H1 (cell line): ENCODE data around the gene PPP1R3E. TPM values are rescaled to one million over a fixed set of nuclear protein-coding genes. Genes with fewer than 3 reads are reported as not detected.

ENCODE experiments used
- E2F6 ChIP-seq: IDR thresholded peaks from 2 replicates; pipeline ENCODE4 v1.6.1; 2012; ENCODE audit warnings: inconsistent platforms
- EZH2 ChIP-seq: fragments of 200-600 bp; sonication (generic); IDR thresholded peaks from 2 replicates; pipeline ENCODE4 v1.7.1; 2012; ENCODE audit warnings: low read depth, mild to moderate bottlenecking, moderate library complexity, low read length, inconsistent platforms; ENCODE audit not compliant: severe bottlenecking
- FOSL1 ChIP-seq: IDR thresholded peaks from 2 replicates; pipeline ENCODE4 v1.6.1; 2011; ENCODE audit warnings: mild to moderate bottlenecking, low read depth, low read length, moderate library complexity; ENCODE audit not compliant: insufficient read depth
- GTF2F1 ChIP-seq: IDR thresholded peaks from 2 replicates; pipeline ENCODE4 v1.6.1; 2012; ENCODE audit warnings: low read depth, low read length, improper control_type of control experiment, borderline replicate concordance
- HDAC6 ChIP-seq: IDR thresholded peaks from one replicate; pipeline ENCODE4 v1.7.1; 2012; ENCODE audit warnings: low read depth, mild to moderate bottlenecking, inconsistent platforms, low read length, moderate library complexity
- JUN ChIP-seq: IDR thresholded peaks from 2 replicates; pipeline ENCODE4 v1.6.1; 2011; ENCODE audit warnings: low read depth, mild to moderate bottlenecking, improper control_type of control experiment, low read length
- NRF1 ChIP-seq: IDR thresholded peaks from 2 replicates; pipeline ENCODE4 v1.6.1; 2011; ENCODE audit warnings: mild to moderate bottlenecking, low read depth, low read length, improper control_type of control experiment
- POLR2A ChIP-seq, 2 experiments: IDR thresholded peaks; 1 replicate in 1 of 2; 2 replicates in 1 of 2; pipeline ENCODE4 v1.6.1; 2011; ENCODE audit warnings: low read depth in 2 of 2, low read length in 2 of 2, mild to moderate bottlenecking in 2 of 2; ENCODE audit errors: control extremely low read depth in 1 of 2
- RAD21 ChIP-seq, 2 experiments: IDR thresholded peaks in 1 of 2; conservative IDR thresholded peaks in 1 of 2; 2 replicates each; pipeline ENCODE4 v1.6.1; 2011; ENCODE audit warnings: low read depth in 2 of 2, low read length in 2 of 2, improper control_type of control experiment in 1 of 2, inconsistent platforms in 1 of 2, mild to moderate bottlenecking in 1 of 2, moderate library complexity in 1 of 2
- SP4 ChIP-seq: IDR thresholded peaks from 2 replicates; pipeline ENCODE4 v1.6.1; 2012; ENCODE audit warnings: low read length, inconsistent platforms
- SUZ12 ChIP-seq: fragments of 200-600 bp; sonication (generic); IDR thresholded peaks from 2 replicates; pipeline ENCODE4 v1.6.1; 2012; ENCODE audit warnings: mild to moderate bottlenecking, inconsistent platforms, low read length, moderate library complexity, mixed read lengths
- USF2 ChIP-seq: IDR thresholded peaks from 2 replicates; pipeline ENCODE4 v1.6.1; 2011; ENCODE audit warnings: low read length, improper control_type of control experiment
- polyA plus RNA-seq, 7 experiments: library from polyadenylated mRNA; depleted of rRNA in 3 of 7; stranded (reverse) in 5 of 7; unstranded in 2 of 7; fragments of >200 nt in 5 of 7; fragments of 200-250 nt in 2 of 7; gene quantifications; 1 replicate in 5 of 7; 2 replicates in 1 of 7; 4 replicates in 1 of 7; pipeline versions ENCODE4 v1.2.1 to v1.2.3, GENCODE V29; 2011 to 2013; ENCODE audit warnings: missing spikeins in 2 of 7, mixed read lengths in 2 of 7
- total RNA-seq: library from RNA; stranded (reverse); fragmentation: NEBNext Ultra II Directional; extraction: Animal tissue kit (Norgen Biotek cat#: 25700); gene quantifications from 2 replicates; pipeline ENCODE4 v1.2.1, GENCODE V29; 2021

Gene PPP1R3E
- total and polyA plus RNA-seq, 2 of the 8 experiments (the other 6 are each of a cell fraction or from before 2014, with no cell fraction given): 4.4 to 4.7 TPM

GRCh38 chr14:23286020-23286901, 16.4 kb downstream of the PPP1R3E start, which contains the start of gene HOMEZ (continued):
- TF ChIP-seq USF2: no peak
- no peak for TF ChIP-seq NRF1
- no peak for TF ChIP-seq RAD21 (IDR thresholded peaks at IDR 0.05 in 1 of 2, conservative IDR thresholded peaks at IDR 0.05 in 1 of 2; ENCODE audit: low read depth in 2 of 2, low read length in 2 of 2)
- TF ChIP-seq POLR2A (IDR thresholded peaks at IDR 0.05; ENCODE audit: control extremely low read depth in 1 of 2, low read depth in 2 of 2, low read length in 2 of 2): peak in 1 of 2 experiments; percentile 50; a peak in 1 of 3 replicates
- TF ChIP-seq HDAC6: no peak
- TF ChIP-seq JUN: no peak
- TF ChIP-seq FOSL1: no peak
- TF ChIP-seq SUZ12: no peak
- no peak; the same call in 1 of the 2 replicates for TF ChIP-seq E2F6
- no peak for TF ChIP-seq EZH2
- no peak for TF ChIP-seq SP4
- no peak for TF ChIP-seq GTF2F1
